OCI-LY3 (cell line): Measurements from ENCODE around the gene DPF3.

Source experiments
- CTCF ChIP-seq: fragments of 200-600, 300-600 bp; sonication (generic); IDR thresholded peaks from 2 replicates; pipeline ENCODE4 v1.5.1; 2014; ENCODE audit warnings: antibody characterized with exemption, low read length, low read depth
- EZH2phosphoT487 ChIP-seq: fragments of 200-600 bp; shearing (Covaris generic); IDR thresholded peaks from 2 replicates; pipeline ENCODE4 v1.6.1; 2018; ENCODE audit warnings: antibody characterized with exemption, mixed run types, low read depth

DNA sequence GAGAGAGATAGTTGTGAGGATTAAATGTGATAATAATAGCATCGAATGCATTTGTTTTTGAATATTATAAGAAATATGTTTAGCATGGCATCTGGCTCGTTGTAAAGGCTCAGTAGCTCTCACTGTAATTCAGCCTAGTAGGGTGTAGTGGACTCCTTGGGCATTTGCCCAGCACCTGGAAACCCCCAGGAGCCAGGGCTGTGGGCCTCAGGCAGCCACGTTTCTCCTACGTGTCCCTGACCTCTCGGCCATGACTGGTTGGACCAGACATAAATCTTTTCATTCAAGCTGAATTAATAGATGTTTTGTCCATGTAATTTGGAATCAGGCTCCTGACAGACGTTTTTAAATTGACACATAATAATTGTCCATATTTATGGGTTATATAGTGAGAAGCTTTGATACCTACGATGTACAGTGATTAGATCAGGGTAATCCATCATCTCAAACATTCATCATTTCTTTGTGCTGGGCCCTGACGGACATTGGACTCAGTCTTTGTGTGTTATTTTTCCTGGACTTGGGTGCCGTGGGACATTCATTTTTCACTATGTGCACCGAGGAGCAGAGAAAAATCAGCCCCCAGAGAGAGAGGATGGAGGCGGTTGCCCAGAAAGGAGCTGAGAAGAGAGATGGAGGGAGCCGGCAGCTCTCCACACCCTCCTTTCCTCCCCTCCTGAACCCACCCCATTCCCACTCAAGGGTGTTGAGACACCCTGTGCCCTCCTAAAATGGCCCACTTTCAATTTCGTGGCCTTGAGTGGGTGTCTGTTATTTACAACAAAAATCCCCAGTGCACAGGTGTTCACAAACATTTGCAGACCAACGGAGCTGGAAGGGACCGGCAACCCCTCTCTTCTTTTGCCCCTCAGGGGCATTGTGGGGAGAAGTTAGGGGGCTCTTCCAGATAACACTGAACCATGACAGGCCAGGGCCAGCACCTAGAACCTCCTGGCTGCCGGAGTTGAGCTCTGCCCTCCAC lies 296.4 kb downstream of the DPF3 start:
- TF ChIP-seq CTCF (no peak), EZH2phosphoT487 (no peak)
